Trophoblast cell (in vitro differentiated cells and primary cell): ENCODE measurements around the gene OR52E1.

Experiments used
- DNase-seq, 2 donors: peaks; one replicate each; pipeline ENCODE4 v3.0.0-alpha.2; 2016
- H2AFZ ChIP-seq: 2 replicates; pipeline ENCODE4 v1.6.1; 2013; ENCODE audit warnings: low read length, moderate library complexity, mild to moderate bottlenecking; ENCODE audit not compliant: insufficient read depth, poor library complexity
- H2AK5ac ChIP-seq: 2 replicates; pipeline ENCODE4 v1.6.1; 2013; ENCODE audit warnings: mild to moderate bottlenecking, low read length
- H2BK120ac ChIP-seq: 2 replicates; pipeline ENCODE4 v1.6.1; 2013; ENCODE audit warnings: low read length, mild to moderate bottlenecking, moderate library complexity; ENCODE audit not compliant: insufficient read depth, poor library complexity
- H2BK12ac ChIP-seq: 2 replicates; pipeline ENCODE4 v1.6.1; 2013; ENCODE audit warnings: mild to moderate bottlenecking, low read length, moderate library complexity
- H2BK5ac ChIP-seq: 2 replicates; pipeline ENCODE4 v1.6.1; 2013; ENCODE audit warnings: low read length, low read depth, moderate library complexity, mild to moderate bottlenecking; ENCODE audit not compliant: poor library complexity
- H3K14ac ChIP-seq: 2 replicates; pipeline ENCODE4 v1.6.1; 2013; ENCODE audit warnings: mild to moderate bottlenecking, low read length
- H3K18ac ChIP-seq: 2 replicates; pipeline ENCODE4 v1.6.1; 2013; ENCODE audit warnings: mild to moderate bottlenecking, low read length
- H3K23ac ChIP-seq: 2 replicates; pipeline ENCODE4 v1.6.1; 2013; ENCODE audit warnings: low read length
- H3K27ac ChIP-seq: 2 replicates; pipeline ENCODE4 v1.5.1; 2013; ENCODE audit warnings: low read depth, mild to moderate bottlenecking, inconsistent platforms, low read length, moderate library complexity
- H3K27me3 ChIP-seq: 2 replicates; pipeline ENCODE4 v1.6.1; 2013; ENCODE audit warnings: inconsistent platforms, mild to moderate bottlenecking, low read length, moderate library complexity; ENCODE audit not compliant: insufficient read depth
- H3K36me3 ChIP-seq, 2 experiments: 1 replicate in 1 of 2; 2 replicates in 1 of 2; pipeline ENCODE4 v1.6.1; 2013; ENCODE audit warnings: low read length in 2 of 2, mild to moderate bottlenecking in 2 of 2, moderate library complexity in 1 of 2; ENCODE audit not compliant: insufficient read depth in 2 of 2, control insufficient read depth in 1 of 2
- H3K4ac ChIP-seq: 2 replicates; pipeline ENCODE4 v1.6.1; 2013; ENCODE audit warnings: low read depth, mild to moderate bottlenecking, low read length, moderate library complexity
- H3K4me1 ChIP-seq, 2 experiments: 1 replicate in 1 of 2; 2 replicates in 1 of 2; pipeline ENCODE4 v1.6.1; 2013; ENCODE audit warnings: low read length in 2 of 2, mild to moderate bottlenecking in 2 of 2, moderate library complexity in 1 of 2; ENCODE audit not compliant: insufficient read depth in 2 of 2, control insufficient read depth in 1 of 2
- H3K4me2 ChIP-seq: 2 replicates; pipeline ENCODE4 v1.6.1; 2013; ENCODE audit warnings: inconsistent platforms, mild to moderate bottlenecking, low read length, moderate library complexity
- H3K4me3 ChIP-seq: 2 replicates; pipeline ENCODE4 v1.5.1; 2013; ENCODE audit warnings: mild to moderate bottlenecking, low read depth, low read length, inconsistent platforms
- H3K79me1 ChIP-seq: one replicate; pipeline ENCODE4 v1.6.1; 2013; ENCODE audit warnings: low read length
- H3K79me2 ChIP-seq: 2 replicates; pipeline ENCODE4 v1.6.1; 2013; ENCODE audit warnings: low read length, mild to moderate bottlenecking; ENCODE audit not compliant: control insufficient read depth, insufficient read depth, poor library complexity
- H3K9ac ChIP-seq: 2 replicates; pipeline ENCODE4 v1.6.1; 2013; ENCODE audit warnings: mild to moderate bottlenecking, low read length
- H3K9me3 ChIP-seq: 2 replicates; pipeline ENCODE4 v1.6.1; 2013; ENCODE audit warnings: low read depth, mild to moderate bottlenecking, control low read depth, inconsistent platforms, low read length; ENCODE audit not compliant: insufficient read depth
- H4K12ac ChIP-seq: 2 replicates; pipeline ENCODE4 v1.6.1; 2013; ENCODE audit warnings: low read depth, mild to moderate bottlenecking, low read length, moderate library complexity
- H4K8ac ChIP-seq: 2 replicates; pipeline ENCODE4 v1.6.1; 2013; ENCODE audit warnings: low read depth, mild to moderate bottlenecking, low read length, moderate library complexity
- H4K91ac ChIP-seq: one replicate; pipeline ENCODE4 v1.6.1; 2013; ENCODE audit warnings: low read depth, mild to moderate bottlenecking, low read length, moderate library complexity
- WGBS: extraction: QIAGEN DNeasy Blood & Tissue Kit; methylation state at CpG from one replicate; pipeline ENCODE4 v1.1.7; 2013; ENCODE audit warnings: missing lambda C conversion rate; ENCODE audit not compliant: insufficient read length, insufficient coverage; ENCODE audit errors: extremely low coverage; 5-methylcytosine and 5-hydroxymethylcytosine counted together

Gene OR52E1

DNA sequence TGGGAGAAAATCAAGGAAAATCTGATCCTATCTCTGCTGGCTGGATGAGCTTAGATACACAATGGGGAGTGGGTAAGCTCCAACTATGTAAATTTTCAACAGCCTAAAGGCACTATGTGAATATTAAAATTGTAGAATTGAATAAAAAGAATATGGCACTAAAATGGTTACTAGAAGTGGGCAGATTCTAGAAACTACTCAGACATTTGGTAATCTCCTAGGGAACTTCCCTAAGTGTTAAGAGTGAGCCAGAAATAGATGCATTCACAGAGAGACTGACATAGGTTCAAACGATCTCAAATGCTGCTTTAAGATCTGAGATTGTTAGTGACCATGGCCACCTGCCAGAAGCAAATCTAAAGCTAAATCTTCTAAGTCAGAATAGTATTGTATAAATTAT, 4.3 kb upstream of the OR52E1 start:
- WGBS = no CpG with 5 or more reads among the region's 1 CpG

DNA sequence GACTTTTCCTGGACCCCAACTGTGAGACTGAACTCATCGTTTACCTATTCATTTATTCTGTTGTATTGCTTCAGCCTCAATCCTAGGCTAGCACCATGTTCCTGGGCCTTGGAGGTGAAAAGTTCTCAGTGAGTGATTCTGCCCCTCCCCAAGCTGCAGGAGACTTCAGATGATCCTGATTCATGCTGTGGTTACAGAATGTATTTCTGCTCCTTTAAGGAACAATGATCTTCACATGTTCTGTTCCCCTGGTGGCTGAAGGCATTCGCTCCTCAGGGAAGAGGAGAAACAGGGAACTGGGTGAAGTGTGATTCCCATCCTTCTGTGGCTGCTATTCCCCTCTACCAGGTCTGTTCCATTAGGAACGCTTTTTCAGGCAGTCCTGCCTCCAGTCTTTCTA, 2.4 kb downstream of the OR52E1 start:
- Histone ChIP-seq H3K14ac (no peak overlapping the region), H3K27me3 (no peaks in the 10 kb centered on the region), H4K91ac (no peak overlapping the region), H2BK5ac (no peak overlapping the region), H3K79me2 (no peaks in the 10 kb centered on the region), H3K4me1 (no peaks in the 10 kb centered on the region), H2AK5ac (no peak overlapping the region), H3K23ac (no peak overlapping the region), H3K9ac (no peak overlapping the region), H3K4me3 (no peak overlapping the region), H4K12ac (no peak overlapping the region), H3K79me1 (no peaks in the 10 kb centered on the region), H3K9me3 (no peaks in the 10 kb centered on the region), H3K4ac (no peak overlapping the region), H3K18ac (no peak overlapping the region), H2BK120ac (no peak overlapping the region), H3K36me3 (no peaks in the 10 kb centered on the region), H2BK12ac (no peak overlapping the region), H3K4me2 (no peak overlapping the region), H4K8ac (no peak overlapping the region), H3K27ac (no peak overlapping the region), H2AFZ (no peak overlapping the region)
- no CpG with 5 or more reads among the region's 3 CpGs for WGBS
- no peak for DNase-seq

More for the DNA sequence above, 4.3 kb upstream of the OR52E1 start:
- H3K27ac ChIP-seq = no peak overlapping the region
- H3K9me3 ChIP-seq = no peaks in the 10 kb centered on the region
- no peak overlapping the region for H4K91ac ChIP-seq
- H4K8ac ChIP-seq = no peak overlapping the region
- H4K12ac ChIP-seq = no peak overlapping the region
- H3K18ac ChIP-seq = no peak overlapping the region
- no peak overlapping the region for H2BK5ac ChIP-seq
- H2BK12ac ChIP-seq = no peak overlapping the region
- no peaks in the 10 kb centered on the region for H3K79me1 ChIP-seq
- no peak overlapping the region for H2AK5ac ChIP-seq
- no peak overlapping the region for H3K9ac ChIP-seq
- H3K4ac ChIP-seq = no peak overlapping the region
- H3K4me3 ChIP-seq = no peak overlapping the region
- no peak for DNase-seq
- no peaks in the 10 kb centered on the region for H3K79me2 ChIP-seq
- H3K14ac ChIP-seq = no peak overlapping the region
- no peak overlapping the region for H2AFZ ChIP-seq
- H3K4me2 ChIP-seq = no peak overlapping the region
- no peaks in the 10 kb centered on the region for H3K4me1 ChIP-seq
- H3K23ac ChIP-seq = no peak overlapping the region
- no peak overlapping the region for H2BK120ac ChIP-seq
- no peaks in the 10 kb centered on the region for H3K27me3 ChIP-seq
- H3K36me3 ChIP-seq = no peaks in the 10 kb centered on the region

DNA sequence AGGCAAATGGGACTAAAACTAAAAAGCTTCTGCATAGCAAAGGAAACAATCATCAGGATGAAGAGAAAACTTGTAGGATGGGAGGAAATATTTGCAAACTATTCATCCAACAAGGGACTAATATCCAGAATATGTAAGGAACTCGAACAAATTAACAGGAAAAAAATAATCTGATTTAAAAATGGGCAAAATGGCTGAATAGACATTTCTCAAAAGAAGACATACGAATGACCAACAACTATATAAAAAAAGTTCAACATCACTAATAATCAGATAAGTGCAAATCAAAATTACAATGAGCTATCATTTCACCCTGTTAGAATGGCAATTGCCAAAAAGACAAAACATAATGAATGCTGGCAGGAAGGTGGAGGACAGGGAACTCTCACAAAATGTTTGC, 12.0 kb downstream of the OR52E1 start:
- Histone ChIP-seq H2BK5ac (no peak overlapping the region), H3K14ac (no peak overlapping the region), H2AK5ac (no peak overlapping the region), H3K4me2 (no peak overlapping the region), H3K36me3 (no peaks in the 10 kb centered on the region), H3K79me1 (no peaks in the 10 kb centered on the region), H3K4me3 (no peak overlapping the region), H3K9ac (no peak overlapping the region), H3K18ac (no peak overlapping the region), H2BK120ac (no peak overlapping the region), H3K27me3 (no peaks in the 10 kb centered on the region), H4K91ac (no peak overlapping the region), H4K12ac (no peak overlapping the region), H2AFZ (no peak overlapping the region), H2BK12ac (no peak overlapping the region), H3K4ac (no peak overlapping the region), H3K9me3 (no peaks in the 10 kb centered on the region), H3K4me1 (no peaks in the 10 kb centered on the region), H3K27ac (no peak overlapping the region), H4K8ac (no peak overlapping the region), H3K79me2 (no peaks in the 10 kb centered on the region), H3K23ac (no peak overlapping the region)
- WGBS = no CpG with 5 or more reads among the region's 2 CpGs
- peak in 1 of 2 donors; percentile 0 for DNase-seq

DNA sequence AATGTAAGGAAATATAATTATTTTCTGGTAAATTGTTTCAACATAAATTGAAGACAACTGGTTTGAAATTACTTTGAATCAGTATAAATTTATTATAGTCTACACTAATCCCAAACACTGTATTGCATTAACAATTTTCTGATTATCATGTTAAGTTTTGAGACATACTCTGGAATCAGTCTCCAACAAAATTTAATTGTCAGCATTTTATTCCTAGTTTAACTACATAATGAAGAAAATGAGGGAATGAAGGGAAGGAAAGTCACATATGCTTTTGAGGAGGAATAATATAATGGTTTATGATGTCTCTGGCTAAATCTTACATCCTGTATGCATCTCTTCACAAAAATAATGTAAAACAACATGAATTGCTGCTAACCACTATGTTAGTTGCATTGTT, 14.2 kb downstream of the OR52E1 start:
- no peaks in the 10 kb centered on the region for H3K79me2 ChIP-seq
- no peak overlapping the region for H3K18ac ChIP-seq

DNA sequence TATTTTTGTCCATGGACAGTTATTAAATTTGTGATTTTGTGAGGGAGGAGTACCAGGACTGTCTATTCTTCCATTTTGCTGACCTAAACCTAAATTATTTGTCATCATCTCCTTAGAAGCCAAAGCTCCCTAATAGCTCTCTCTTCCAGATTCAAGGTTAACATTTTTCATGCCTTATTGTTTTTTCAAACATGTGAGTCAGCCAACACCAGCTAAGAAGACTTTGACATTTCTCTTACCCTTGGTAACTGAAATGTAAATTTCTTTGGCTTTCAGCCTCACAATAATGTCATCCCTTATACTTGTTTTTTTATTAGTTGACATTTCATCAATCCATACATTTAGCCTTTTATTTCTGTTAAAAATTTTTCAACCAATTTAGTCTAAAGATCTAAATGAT, 19.2 kb downstream of the OR52E1 start:
- no peak overlapping the region for H2AK5ac ChIP-seq
- no peak overlapping the region for H4K8ac ChIP-seq
- no peak overlapping the region for H3K4me2 ChIP-seq
- no peak overlapping the region for H3K4me3 ChIP-seq
- H3K36me3 ChIP-seq = no peaks in the 10 kb centered on the region
- H3K9ac ChIP-seq = no peak overlapping the region
- no peak overlapping the region for H2BK120ac ChIP-seq
- no peak overlapping the region for H4K12ac ChIP-seq
- no peak overlapping the region for H2AFZ ChIP-seq
- H3K79me2 ChIP-seq = no peaks in the 10 kb centered on the region
- no peaks in the 10 kb centered on the region for H3K4me1 ChIP-seq
- H3K27ac ChIP-seq = no peak overlapping the region
- no peaks in the 10 kb centered on the region for H3K27me3 ChIP-seq
- no peak overlapping the region for H4K91ac ChIP-seq
- no peak for DNase-seq
- no peak overlapping the region for H3K23ac ChIP-seq
- H3K18ac ChIP-seq = no peak overlapping the region
- H3K4ac ChIP-seq = no peak overlapping the region
- no peak overlapping the region for H2BK5ac ChIP-seq
- H2BK12ac ChIP-seq = no peak overlapping the region
- no peaks in the 10 kb centered on the region for H3K79me1 ChIP-seq
- H3K14ac ChIP-seq = no peak overlapping the region
- H3K9me3 ChIP-seq = no peaks in the 10 kb centered on the region

More for the DNA sequence above, 14.2 kb downstream of the OR52E1 start:
- no peak overlapping the region for H2AK5ac ChIP-seq
- DNase-seq = no peak
- no peak overlapping the region for H3K4me2 ChIP-seq
- H4K91ac ChIP-seq = no peak overlapping the region
- H3K27me3 ChIP-seq = no peaks in the 10 kb centered on the region
- H3K9me3 ChIP-seq = no peaks in the 10 kb centered on the region
- no peak overlapping the region for H2AFZ ChIP-seq
- no peak overlapping the region for H3K4me3 ChIP-seq
- no peak overlapping the region for H3K14ac ChIP-seq
- H3K79me1 ChIP-seq = no peaks in the 10 kb centered on the region
- no peak overlapping the region for H2BK120ac ChIP-seq
- no peak overlapping the region for H2BK5ac ChIP-seq
- no peaks in the 10 kb centered on the region for H3K36me3 ChIP-seq
- H4K12ac ChIP-seq = no peak overlapping the region
- H3K4me1 ChIP-seq = no peaks in the 10 kb centered on the region
- H2BK12ac ChIP-seq = no peak overlapping the region
- H3K27ac ChIP-seq = no peak overlapping the region
- H3K23ac ChIP-seq = no peak overlapping the region
- no peak overlapping the region for H4K8ac ChIP-seq
- no peak overlapping the region for H3K4ac ChIP-seq
- no peak overlapping the region for H3K9ac ChIP-seq
